Esophagus muscularis mucosa (tissue), 4 donors: Measurements from ENCODE around the gene SPATA24. TPM values are rescaled to one million over a fixed set of nuclear protein-coding genes. Genes with fewer than 3 reads are reported as not detected.

Experiments
- DNase-seq: peaks from one replicate; pipeline ENCODE4 v3.0.0-alpha.2; 2017; ENCODE audit errors: extremely low spot score
- H3K27ac ChIP-seq, 4 donors: fragments of 200-600 bp; sonication (generic); replicated peaks in 1 of 4; 1 replicate in 3 of 4; 2 replicates in 1 of 4; pipeline ENCODE4 v1.5.1; 2016 to 2019; ENCODE audit warnings: mild to moderate bottlenecking in 1 of 4
- H3K27me3 ChIP-seq, 4 donors: fragments of 200-600 bp; sonication (generic); one replicate each; pipeline versions ENCODE4 v1.5.1 to v1.6.0; 2016 to 2019
- H3K36me3 ChIP-seq, 4 donors: fragments of 200-600 bp; sonication (generic); one replicate each; pipeline ENCODE4 v1.5.1; 2016 to 2019
- H3K4me1 ChIP-seq, 4 donors: fragments of 200-600 bp; sonication (generic); one replicate each; pipeline ENCODE4 v1.5.1; 2016 to 2019
- H3K4me3 ChIP-seq, 4 donors: fragments of 200-600 bp; sonication (generic); 1 replicate in 2 of 4; 2 replicates in 2 of 4; pipeline ENCODE4 v1.5.1; 2016 to 2019; ENCODE audit warnings: mild to moderate bottlenecking in 4 of 4, moderate library complexity in 1 of 4
- H3K9me3 ChIP-seq, 4 donors: fragments of 200-600 bp; sonication (generic); 1 replicate in 3 of 4; 2 replicates in 1 of 4; pipeline ENCODE4 v1.5.1; 2016 to 2019
- CTCF ChIP-seq, 3 experiments: fragments of 200-600 bp in 2 of 3; fragments of 450-650 bp in 1 of 3; sonication (generic) in 2 of 3; IDR thresholded peaks; one replicate each; pipeline ENCODE4 v1.5.1; 2017 to 2019; ENCODE audit warnings: antibody characterized with exemption in 3 of 3, mild to moderate bottlenecking in 2 of 3, moderate library complexity in 1 of 3
- EP300 ChIP-seq: sonication (generic); formaldehyde crosslinking; IDR thresholded peaks from one replicate; pipeline ENCODE4 v1.6.1; 2017; ENCODE audit warnings: antibody characterized with exemption
- POLR2A ChIP-seq: fragments of 450-650 bp; IDR thresholded peaks from one replicate; pipeline ENCODE4 v1.6.1; 2017; ENCODE audit warnings: antibody characterized with exemption, moderate library complexity, mild to moderate bottlenecking, low read depth
- POLR2AphosphoS5 ChIP-seq, 2 donors: sonication (generic); formaldehyde crosslinking; IDR thresholded peaks; one replicate each; pipeline ENCODE4 v1.6.1; 2017; ENCODE audit warnings: antibody characterized with exemption in 2 of 2
- WGBS: methylation state at CpG from one replicate; pipeline ENCODE4 v1.1.5; 2018; 5-methylcytosine and 5-hydroxymethylcytosine counted together
- intact Hi-C: fragments of 100-400 bp; cut with DNase I; formaldehyde crosslinking; loops from one replicate; pipeline ENCODE4 v1.15.1; 2023
- total RNA-seq, 4 donors: library from RNA; depleted of rRNA; stranded (reverse); fragments of >200 nt; gene quantifications; one replicate each; pipeline versions ENCODE4 v1.1.0 to v1.2.1, GENCODE V29; 2016

SPATA24 gene
- total RNA-seq, 4 donors from 2014 or later = 2.9 to 6.5 (median 4.8) TPM

- Histone ChIP-seq H3K4me1 (peaks cover 10 to 25% (median 15%) of the 10 kb centered on the region in 4 donors), H3K9me3 (no peaks in the 10 kb centered on the region), H3K4me3 (no peak overlapping the region), H3K36me3 (peaks cover 0 to 14% (median 3%) of the 10 kb centered on the region in 4 donors), H3K27me3 (no peaks in the 10 kb centered on the region), H3K27ac (no peak overlapping the region)
- TF ChIP-seq EP300 (no peak), POLR2A (no peak), CTCF (IDR thresholded peaks at IDR 0.05) (no peak), POLR2AphosphoS5 (IDR thresholded peaks at IDR 0.05) (no peak)
- 88% methylated on average over 7 of the region's 7 CpGs for WGBS
- no peak for DNase-seq
- intact Hi-C loops = no loop called here
Measured at GRCh38 chr5:139408191-139408590, 4.3 kb upstream of the SPATA24 start.

- no peak for DNase-seq
- H3K27ac ChIP-seq = no peak overlapping the region
Measured at GRCh38 chr5:139407517-139407916, 3.6 kb upstream of the SPATA24 start.

GRCh38 chr5:139406963-139407362, 3.1 kb upstream of the SPATA24 start:
- no peak for DNase-seq
- intact Hi-C loops = no loop called here

More at GRCh38 chr5:139407517-139407916, 3.6 kb upstream of the SPATA24 start:
- intact Hi-C loops = no loop called here
- Histone ChIP-seq H3K9me3 (no peaks in the 10 kb centered on the region), H3K36me3 (peaks cover 0 to 7% (median 3%) of the 10 kb centered on the region in 4 donors), H3K4me1 (peaks cover 14 to 32% (median 22%) of the 10 kb centered on the region in 4 donors), H3K27me3 (no peaks in the 10 kb centered on the region), H3K4me3 (no peak overlapping the region)
- no peak for TF ChIP-seq EP300
- TF ChIP-seq POLR2A = no peak
- no peak for TF ChIP-seq CTCF (IDR thresholded peaks at IDR 0.05)
- TF ChIP-seq POLR2AphosphoS5 (IDR thresholded peaks at IDR 0.05) = no peak

GRCh38 chr5:139404484-139404840, 573 bp upstream of the SPATA24 start:
- peak overlapping the region; percentile 54 to 68 (median 56) for H3K4me3 ChIP-seq
- WGBS = 66% methylated on average over 5 of the region's 5 CpGs

More at GRCh38 chr5:139406963-139407362, 3.1 kb upstream of the SPATA24 start:
- WGBS = 95% methylated on average over 2 of the region's 2 CpGs
- Histone ChIP-seq H3K36me3 (peaks cover 0 to 6% (median under 1%) of the 10 kb centered on the region in 4 donors), H3K27me3 (no peaks in the 10 kb centered on the region), H3K27ac (no peak overlapping the region), H3K9me3 (no peaks in the 10 kb centered on the region), H3K4me1 (peaks cover 14 to 33% (median 22%) of the 10 kb centered on the region in 4 donors), H3K4me3 (no peak overlapping the region)
- no peak for TF ChIP-seq POLR2A
- no peak for TF ChIP-seq EP300

GRCh38 chr5:139403418-139403786, 487 bp downstream of the SPATA24 start:
- 0% methylated on average over 3 of the region's 7 CpGs for WGBS
- Histone ChIP-seq H3K36me3 (peaks cover 0 to 17% (median 3%) of the 10 kb centered on the region in 4 donors), H3K4me3 (peak overlapping the region; percentile 54 to 68 (median 56)), H3K4me1 (peaks cover 14 to 22% (median 17%) of the 10 kb centered on the region in 4 donors), H3K27ac (peak overlapping the region; percentile 86 to 93 (median 88)), H3K9me3 (no peaks in the 10 kb centered on the region), H3K27me3 (no peaks in the 10 kb centered on the region)
- no peak for DNase-seq
- intact Hi-C loops = no loop called here
- TF ChIP-seq POLR2A (no peak), EP300 (no peak), POLR2AphosphoS5 (IDR thresholded peaks at IDR 0.05) (no peak), CTCF (IDR thresholded peaks at IDR 0.05) (no peak)

More at GRCh38 chr5:139404484-139404840, 573 bp upstream of the SPATA24 start:
- Histone ChIP-seq H3K4me1 (peaks cover 14 to 22% (median 17%) of the 10 kb centered on the region in 4 donors), H3K9me3 (no peaks in the 10 kb centered on the region), H3K27ac (peak overlapping the region; percentile 86 to 93 (median 88)), H3K27me3 (no peaks in the 10 kb centered on the region), H3K36me3 (peaks cover 0 to 17% (median 3%) of the 10 kb centered on the region in 4 donors)
- intact Hi-C loops = no loop called here
- DNase-seq = no peak
- TF ChIP-seq CTCF (IDR thresholded peaks at IDR 0.05) (no peak), EP300 (no peak), POLR2AphosphoS5 (IDR thresholded peaks at IDR 0.05) (no peak), POLR2A (no peak)
